HG03439 (cell line): Measurements from ENCODE around the gene GAD1.

Experiments used
- ATAC-seq: cut with Tn5 transposase; IDR thresholded peaks from one replicate; pipeline ENCODE4 v1.9.1; 2021; ENCODE audit warnings: mild to moderate bottlenecking, moderate library complexity; ENCODE audit not compliant: unreplicated experiment

GAD1 gene

DNA sequence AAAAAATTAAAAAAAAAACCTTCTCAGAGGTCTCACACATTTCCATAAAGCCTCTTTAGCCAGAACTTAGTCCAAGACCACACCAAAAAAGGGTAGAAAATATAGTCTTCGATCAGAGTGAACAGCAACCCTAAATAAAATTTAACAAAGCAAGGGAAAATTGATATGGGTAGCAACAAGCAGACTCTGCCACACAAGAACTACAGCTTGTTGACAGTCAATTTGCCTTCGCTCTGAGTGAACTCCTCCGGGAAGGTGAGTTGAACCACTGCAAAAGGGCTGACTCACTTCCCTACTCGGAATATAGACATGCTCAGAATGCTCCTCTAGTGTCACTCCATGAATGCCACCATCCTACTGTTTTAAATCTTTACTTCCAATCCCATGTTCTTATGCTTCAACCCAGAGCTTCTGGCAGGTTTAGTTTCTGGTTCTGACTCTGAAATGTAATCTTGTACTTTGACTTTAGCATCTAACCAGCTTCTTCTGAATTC is 24.1 kb downstream of the GAD1 start:
- no peak for ATAC-seq

DNA sequence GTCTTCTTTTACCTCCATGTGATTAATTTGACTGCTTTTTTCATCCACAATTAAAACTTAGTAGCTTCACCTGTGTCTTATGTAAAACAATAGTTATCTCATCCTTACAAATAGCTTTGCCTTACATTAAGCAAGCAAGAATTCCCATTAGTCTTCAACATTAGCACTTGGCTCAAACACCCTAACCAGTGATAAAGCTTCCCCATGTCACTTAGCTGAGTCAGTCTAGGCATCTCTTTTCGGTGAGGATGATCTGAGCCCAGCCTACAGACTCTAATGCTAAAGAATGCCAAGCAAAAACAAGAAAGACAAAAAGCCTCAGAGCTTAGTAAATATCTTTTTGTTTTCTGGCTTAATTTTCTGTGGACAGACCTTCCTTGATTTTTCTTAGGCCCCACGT is 26.1 kb downstream of the GAD1 start:
- ATAC-seq = no peak

DNA sequence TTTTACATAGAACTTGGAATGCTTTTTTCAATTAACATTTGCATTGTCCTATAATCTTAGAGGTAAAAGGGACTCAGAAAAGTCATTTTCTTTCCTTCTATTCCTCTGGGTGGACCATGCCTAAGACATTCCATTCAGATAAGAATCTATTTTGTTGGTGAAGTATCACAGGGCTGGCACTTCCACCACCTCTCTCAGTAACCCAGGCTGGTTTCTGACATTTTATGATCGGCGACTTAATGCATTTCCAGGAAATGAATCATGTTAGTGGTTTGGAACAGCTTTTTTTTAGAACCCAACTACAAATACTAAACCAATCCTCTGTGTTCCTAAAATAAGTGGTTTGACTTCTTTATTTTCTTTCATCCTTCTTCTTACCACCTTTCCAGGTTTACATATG is 27.0 kb downstream of the GAD1 start:
- no peak for ATAC-seq

DNA sequence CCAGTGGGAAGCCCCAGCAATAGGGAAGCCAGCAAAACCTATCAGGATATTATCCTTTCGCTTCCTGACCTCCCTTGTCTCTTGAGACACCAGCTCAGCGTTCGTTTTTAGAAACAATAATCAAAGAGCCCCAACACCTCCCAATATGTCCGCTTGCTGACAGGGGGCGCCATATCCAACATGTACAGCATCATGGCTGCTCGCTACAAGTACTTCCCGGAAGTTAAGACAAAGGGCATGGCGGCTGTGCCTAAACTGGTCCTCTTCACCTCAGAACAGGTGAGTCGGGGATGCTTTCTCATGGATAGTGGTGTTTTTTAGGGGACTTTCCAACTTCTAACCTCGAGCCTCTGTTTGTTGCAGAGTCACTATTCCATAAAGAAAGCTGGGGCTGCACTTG is 28.7 kb downstream of the GAD1 start:
- no peak for ATAC-seq

DNA sequence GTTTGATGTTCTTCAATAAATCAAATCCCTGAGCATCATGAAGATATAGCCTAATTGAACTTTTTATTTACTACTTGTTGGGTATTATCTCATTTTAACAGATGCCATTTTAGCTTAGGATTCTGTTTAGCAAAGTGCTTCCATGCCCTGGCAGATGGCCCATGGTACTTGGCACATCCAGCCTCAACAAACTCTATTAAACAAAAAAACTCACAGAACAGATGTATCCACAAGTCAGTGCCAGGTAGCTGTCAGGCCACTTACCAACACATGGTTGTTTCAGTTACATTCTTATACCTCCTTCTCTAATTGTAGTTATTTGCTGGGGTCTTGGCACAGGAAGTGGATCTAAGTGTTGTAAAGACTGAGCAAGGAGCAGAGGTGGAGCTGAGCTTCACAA is 29.6 kb downstream of the GAD1 start:
- no peak for ATAC-seq

DNA sequence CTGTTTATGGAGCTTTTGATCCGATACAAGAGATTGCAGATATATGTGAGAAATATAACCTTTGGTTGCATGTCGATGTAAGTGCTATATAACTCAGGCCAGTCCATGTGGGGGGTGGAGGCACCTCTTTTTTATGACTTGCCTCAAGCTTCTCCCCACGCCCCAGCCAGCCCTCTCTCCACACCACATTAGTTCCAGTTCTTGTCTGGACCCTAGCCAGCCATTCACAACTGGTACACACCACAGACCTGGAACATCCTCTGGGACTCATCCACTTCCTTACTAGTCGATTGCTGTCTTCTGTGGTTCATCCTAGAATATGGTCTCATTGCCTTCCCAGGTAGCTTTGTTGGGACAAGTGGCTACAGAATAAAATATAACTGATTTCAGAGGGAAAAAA is 31.0 kb downstream of the GAD1 start:
- ATAC-seq = no peak

DNA sequence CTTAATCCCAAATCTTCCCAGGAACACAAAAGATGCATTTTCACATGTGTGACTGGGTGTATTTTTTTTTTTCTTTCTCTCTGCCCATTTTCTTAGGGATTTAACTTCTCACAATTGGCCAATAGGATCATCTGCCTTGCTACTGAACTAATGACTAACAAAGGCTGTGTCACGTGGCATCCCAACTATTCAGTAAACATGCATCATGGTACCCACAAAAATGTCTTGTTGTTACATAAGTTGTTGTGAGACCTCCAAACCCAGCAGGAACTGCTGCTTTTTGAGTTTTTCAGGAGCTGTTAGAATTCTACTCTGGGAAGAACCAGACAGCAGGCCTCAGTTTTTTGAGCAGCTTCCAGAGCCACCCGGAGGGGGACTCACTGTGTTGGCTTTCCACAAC is 31.9 kb downstream of the GAD1 start:
- ATAC-seq = no peak

DNA sequence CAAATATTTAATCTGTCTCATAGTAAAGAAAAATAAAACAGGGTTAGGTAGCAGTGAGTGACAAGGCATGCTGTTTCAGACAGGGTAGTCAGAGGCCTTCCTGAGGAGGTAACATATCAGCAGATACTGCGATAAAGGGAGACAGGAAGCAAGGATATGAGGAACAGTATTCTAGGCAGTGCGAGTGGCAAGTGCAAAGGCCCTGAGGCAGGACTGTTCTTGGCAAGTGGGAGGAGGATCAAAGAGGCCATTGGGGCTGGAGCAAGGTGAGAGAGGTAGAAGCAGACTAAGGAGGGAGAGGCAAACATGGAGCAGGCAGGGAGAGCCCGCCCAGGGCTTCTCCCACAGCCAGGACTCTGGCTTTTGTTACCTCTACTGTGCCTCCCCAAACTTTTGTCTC is 33.6 kb downstream of the GAD1 start:
- no peak for ATAC-seq

DNA sequence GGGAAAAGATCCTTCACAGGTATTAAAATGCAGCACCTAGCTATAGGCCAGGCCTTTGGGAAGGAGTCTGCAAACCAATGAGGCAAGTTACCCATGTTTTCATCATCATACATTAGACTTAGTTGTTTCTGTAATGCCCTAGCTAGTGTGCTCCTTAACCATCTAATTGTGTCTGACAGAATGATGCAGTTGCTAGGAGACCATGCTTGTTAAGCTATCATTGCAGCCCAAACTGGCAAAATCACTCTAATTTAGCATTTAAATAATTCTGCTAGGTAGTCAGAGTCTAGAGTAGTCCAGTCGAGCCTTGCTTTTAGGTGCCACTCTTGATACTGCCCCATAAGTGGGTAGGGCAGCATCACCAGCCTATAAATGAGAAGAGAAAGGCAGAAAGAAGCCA is 34.9 kb downstream of the GAD1 start:
- no peak for ATAC-seq

DNA sequence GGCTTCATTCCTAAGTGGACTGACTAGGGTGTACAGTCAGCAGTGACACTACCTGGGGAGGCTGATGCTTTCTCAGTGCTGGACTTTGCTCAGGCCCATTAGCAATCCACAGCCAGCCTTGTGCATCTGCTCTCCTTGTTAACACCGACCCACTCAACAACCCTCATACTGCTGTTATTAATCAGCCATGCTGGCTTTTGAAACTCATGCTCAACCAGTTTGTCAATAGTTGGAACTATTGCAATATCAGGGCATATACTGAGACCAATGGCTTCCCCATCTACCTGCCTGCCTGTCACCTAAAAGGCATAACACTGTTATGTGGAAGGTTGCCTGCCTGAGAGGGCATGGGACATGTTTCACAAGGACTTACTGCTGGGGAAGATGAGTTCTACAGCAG is 39.4 kb downstream of the GAD1 start:
- no peak for ATAC-seq

DNA sequence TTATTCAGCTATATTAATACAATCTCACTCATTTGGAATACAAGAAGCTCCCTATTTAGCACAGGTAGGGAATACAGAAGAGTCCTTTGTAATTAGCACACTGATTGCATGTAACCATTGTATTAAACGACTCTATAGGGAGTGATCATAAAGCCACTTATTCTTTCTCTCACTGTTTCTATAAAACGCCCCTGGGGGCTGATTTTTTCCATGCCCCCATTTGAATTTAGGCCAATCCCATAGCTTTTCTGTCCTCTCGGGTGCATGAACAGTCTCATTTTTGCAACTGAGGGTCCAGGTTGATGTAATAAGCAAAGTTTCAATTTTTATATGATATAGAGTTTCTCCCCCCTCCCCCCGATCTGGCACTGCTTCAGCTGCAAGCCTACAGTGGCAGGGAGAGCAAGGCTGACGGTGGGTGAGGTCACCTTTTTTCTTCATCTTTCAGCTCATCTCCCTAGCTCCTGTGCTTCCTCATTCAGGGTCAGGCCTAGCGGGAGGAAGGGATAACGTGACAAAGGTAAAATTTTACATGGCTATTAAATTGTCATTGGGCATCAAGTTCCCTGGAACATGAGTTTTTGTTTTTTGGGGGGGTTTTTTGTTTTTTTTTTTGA is 45.7 kb downstream of the GAD1 start:
- no peak for ATAC-seq

DNA sequence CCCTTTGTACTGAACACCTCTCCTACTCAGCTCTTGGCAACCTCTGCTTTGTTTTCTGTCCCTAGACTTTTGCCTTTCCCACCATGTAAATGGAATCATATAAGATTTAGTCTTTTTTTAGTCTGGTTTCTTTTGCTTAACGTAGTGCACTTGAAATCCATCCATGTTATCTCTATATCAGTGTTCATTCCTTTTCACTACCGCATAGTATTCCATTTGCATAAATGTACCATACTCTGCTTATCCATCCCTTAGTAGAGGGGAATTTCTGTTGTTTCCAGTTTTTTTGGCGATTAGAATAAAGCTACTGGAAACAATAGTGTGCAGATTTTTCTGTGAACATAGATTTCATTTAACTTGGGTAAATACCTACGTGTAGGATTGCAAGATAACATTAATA is 46.4 kb downstream of the GAD1 start:
- no peak for ATAC-seq

DNA sequence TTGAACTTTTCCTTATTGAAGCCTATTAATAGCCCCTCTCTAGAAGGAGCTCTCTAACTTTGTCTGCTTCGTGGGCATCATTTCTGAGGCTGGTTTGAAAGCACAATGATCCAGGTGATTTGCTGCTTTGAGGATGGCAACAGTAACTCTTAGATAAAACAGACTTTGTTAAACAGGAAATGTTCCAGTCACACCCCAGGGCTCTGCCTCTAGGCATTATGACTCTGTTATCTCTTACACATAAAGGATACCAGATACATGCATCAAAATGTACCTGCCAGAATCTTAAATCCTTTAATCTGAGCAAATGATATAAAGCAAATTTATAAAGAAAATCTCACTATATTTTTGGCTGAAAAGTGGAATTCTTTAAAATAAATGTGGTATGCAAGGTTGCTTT is 52.3 kb downstream of the GAD1 start:
- no peak for ATAC-seq

DNA sequence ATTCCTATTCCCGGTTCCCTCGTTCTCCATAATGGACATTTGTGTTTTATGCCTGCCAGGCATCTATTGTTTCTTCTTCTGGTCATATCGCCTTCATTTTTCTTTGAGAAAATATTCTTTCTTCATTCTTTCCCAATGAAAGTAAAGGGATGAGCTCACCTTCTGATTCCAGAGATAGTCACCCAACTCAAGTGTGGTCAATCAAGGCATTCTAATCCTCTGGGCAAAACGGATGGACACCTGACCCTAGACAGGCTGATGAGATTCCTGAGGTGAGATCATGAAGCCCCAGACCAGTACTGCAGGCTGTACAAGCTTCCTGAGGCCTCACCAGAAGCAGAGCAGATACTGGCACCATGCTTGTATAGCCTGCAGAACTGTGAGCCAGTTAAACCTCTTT is 52.8 kb downstream of the GAD1 start:
- ATAC-seq = no peak

DNA sequence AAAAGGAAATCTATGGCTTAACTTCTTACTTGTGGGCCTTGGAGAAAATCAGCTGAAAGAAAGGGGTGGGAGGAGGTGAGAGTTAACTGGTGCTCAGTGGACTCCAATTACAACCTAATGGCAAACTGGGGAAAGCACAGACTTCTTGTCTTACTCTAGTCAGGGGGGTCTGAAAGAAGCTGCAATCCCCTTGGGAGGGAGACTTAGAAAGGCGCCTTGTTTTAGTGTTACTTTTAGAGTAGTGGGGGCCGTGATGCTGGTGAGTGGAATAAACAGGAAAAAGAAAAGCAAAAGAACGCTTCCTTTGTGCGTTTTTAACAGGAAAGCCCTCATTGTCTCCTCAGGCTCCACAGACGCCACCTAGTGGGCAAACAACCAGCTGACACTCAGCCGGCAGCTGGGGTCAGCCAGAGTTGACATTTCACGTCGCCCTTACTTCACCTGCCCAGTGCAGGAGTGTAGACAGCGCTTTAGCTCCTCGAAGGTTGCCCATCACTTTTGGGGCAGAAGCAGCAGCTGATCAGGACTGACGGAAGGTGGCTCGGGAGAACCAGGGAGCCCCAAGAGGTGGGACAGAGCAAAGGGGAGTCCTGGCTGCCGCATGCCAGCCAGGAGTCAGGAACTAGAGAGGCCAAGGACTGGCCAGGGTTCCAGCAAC is 56.5 kb downstream of the GAD1 start:
- ATAC-seq = peak; percentile 85

DNA sequence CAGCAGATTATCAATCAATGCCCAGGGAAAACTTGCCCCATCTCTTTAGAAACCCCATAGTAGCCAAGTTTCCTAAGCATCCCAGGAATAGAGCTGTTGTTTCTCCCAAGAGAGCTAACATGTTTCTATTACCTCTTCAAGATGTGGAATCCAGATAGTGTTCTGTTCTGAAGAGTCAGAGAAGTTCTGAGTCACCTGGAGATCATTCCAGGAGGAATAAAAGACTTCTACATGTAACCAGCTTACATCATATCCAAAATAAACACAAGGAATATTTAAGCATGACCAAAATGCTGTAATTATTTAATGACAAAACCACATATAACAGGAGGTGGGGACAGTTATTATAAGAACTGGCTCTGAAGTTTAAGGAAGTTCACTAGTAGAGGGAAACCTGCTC is 61.4 kb downstream of the GAD1 start:
- no peak for ATAC-seq

DNA sequence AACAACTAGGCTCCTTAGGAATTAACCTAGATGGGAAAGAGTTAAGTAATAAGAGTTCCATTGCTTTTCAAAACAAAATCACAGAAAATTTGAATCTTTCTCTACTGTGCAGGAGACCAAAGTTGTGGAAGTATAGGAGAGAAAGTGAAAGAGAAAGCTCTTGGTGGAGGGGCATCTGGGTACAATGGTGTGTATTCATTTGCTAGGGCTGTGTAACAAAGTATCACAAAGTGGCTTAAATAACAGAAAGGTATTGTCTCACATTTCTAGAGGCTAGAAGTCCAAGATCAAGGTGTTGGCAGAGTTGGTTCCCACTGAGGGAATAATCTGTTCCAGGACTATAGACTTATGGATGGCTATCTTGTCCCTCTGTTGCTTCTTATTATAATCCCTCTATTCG is 61.8 kb downstream of the GAD1 start:
- ATAC-seq = no peak

DNA sequence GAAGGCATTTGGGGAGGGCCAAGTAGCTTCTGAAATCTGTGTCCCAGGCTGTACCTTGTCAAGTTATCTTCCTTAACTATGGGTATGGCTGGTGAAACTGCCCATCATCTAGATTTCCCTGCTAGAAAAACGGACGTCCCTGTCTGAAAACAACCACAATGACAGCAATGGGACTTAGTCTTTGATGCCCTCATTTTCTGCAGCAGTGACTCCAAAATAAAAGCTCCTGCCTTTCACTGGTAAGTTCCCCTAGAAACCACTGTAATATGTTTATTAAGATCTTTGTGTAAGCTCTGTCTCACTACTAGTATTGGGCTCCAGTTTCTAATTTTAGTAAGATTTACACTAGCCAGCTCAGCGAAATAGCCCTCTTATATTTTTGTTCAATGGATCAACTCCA is 65.2 kb downstream of the GAD1 start:
- no peak for ATAC-seq

DNA sequence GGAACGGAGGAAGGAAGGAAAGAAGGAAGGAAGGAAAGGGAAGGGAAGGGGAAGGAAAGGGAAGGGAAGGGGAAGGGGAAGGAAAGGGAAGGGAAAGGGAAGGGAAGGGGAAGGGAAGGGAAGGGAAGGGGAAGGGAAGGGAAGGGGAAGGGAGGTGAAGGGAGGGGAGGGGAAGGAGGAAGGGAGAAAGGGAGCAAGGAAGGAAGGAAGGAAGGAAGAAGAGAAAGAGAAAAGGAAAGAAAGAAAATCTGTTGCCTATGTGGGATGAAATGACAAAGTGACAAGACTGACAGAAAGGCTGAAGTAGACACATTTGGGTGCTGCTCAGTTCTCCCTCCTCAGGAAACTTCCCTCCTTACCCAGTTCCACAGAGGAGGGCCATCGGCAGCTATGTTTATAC is 66.1 kb downstream of the GAD1 start:
- no peak for ATAC-seq

DNA sequence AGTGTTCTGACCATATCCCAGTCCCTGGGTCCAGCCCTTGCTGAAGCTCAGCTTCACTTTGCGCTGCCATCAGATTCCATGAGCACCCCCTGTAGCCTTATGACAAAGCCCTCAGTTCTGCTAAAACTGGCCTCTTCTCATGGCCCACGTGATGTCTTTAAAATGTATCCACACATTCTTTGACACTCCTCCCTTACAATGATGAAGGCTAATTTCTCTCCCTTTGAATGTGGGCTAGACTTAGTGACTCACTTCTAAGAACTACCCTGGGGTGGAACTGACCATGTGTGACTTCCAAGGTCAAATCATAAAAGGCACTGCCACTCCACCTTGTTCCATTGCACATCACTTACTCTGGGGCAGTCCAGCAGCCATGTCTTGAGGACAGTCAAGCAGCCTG is 67.0 kb downstream of the GAD1 start:
- ATAC-seq = no peak

DNA sequence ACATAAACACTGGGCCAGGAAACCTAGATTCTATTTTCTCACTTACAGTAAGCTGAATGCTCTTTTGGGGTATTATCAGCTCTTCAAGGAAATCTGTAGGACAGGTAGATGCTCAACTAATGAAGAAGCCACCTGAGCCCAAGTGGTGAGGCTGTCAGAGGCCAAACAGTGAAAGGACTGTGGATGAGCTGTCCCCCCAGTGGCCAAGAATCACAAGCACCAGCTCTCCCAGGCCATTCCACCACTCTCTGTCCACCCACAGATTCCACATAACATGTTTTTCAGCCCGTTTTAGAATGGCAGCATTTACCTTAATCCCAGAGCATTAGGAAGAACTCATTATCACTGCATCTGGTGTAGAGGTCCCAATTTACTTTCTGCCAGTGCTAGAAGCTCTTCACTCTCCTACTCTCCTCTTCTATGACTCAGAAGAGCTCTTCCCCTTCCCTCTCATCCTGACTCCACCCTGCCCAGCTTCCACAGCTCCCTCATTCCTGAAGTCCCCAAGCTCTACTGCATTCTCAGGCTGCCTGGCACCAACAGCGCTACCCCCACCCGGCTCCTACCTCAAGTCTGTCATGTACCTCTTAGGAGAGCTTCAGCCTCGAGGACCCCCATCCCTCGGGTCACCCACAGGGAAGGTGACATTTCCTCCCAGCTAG is 68.6 kb downstream of the GAD1 start:
- no peak for ATAC-seq

DNA sequence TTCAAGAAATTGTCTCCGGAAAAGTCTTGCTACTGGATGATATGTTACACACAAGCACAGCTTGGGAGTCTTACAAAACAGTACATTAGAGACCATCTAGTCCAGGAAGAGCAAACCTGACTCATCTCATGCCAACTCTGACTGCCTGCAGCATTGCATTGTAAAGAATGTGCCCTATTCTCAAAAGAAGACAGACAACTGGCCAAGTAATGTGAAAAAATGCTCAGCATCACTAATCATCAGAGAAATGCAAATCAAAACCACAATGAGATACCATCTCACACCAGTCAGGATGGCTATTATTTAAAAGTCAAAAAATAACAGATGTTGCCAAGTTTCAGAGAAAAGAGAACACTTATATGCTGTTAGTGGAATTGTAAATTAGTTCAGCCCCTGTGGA is 69.7 kb downstream of the GAD1 start:
- no peak for ATAC-seq

DNA sequence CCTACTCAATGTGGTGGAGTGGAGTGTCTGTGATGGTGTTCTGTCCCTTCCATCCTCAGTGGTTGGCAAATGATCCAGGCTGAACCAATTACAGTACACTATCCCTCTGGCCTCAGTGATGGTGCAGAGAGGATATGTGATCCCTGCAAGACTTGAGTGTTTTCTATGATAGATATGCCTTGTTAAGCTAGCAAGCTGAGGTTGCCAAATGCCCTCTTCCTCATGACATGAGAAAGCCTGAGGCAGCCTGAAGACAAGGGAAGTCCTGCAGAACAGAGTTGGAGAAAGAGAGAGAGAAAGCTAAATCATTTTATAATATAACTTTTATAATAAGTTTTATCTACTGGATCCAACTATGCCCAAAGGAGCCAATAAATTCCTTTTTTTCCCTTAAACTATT is 70.8 kb downstream of the GAD1 start:
- no peak for ATAC-seq
